ENCODE measurements around the gene SCFD2.

DNA sequence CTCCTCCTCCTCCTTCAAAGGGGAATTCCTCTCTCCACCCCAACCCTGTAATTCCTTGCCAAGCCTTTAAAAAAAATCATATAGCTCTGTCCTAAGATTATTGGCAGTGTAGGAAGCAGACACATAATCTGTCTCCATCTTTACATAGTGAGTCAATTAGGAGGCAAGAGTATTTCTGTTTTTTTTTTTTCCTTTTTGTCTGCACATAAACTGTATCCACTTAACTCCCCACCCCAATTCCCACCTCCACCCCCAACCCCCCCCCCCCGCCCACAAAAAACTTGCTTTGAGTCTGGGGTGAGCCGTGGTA lies 321.3 kb downstream of the SCFD2 start:
- TF ChIP-seq, protein P1, sequence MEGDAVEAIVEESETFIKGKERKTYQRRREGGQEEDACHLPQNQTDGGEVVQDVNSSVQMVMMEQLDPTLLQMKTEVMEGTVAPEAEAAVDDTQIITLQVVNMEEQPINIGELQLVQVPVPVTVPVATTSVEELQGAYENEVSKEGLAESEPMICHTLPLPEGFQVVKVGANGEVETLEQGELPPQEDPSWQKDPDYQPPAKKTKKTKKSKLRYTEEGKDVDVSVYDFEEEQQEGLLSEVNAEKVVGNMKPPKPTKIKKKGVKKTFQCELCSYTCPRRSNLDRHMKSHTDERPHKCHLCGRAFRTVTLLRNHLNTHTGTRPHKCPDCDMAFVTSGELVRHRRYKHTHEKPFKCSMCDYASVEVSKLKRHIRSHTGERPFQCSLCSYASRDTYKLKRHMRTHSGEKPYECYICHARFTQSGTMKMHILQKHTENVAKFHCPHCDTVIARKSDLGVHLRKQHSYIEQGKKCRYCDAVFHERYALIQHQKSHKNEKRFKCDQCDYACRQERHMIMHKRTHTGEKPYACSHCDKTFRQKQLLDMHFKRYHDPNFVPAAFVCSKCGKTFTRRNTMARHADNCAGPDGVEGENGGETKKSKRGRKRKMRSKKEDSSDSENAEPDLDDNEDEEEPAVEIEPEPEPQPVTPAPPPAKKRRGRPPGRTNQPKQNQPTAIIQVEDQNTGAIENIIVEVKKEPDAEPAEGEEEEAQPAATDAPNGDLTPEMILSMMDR (conservative IDR thresholded peaks at IDR 0.05; ENCODE audit: low read depth, low read length): no peak
- no peak for TF ChIP-seq EZH2 (IDR thresholded peaks at IDR 0.05; ENCODE audit: borderline replicate concordance, low read depth, low read length, poor library complexity, severe bottlenecking)

Measured in A673 (cell line).